Measurements from ENCODE around the gene TMEM41B.

DNA sequence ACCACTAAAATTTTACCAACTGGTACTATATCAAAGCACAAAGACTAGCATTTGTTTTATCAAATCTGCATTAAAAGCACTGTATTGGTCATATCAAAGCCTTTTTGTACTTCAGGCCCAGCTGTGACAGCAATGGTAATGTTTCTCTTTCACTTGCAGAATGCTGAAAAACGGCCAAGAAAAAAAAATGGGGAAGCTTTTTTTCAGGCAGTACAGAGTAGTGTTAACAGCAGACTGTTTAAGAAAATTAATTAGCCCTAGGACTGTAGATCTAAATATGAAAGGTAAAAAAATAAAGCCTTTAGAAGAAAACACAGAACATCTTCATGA, 82.6 kb downstream of the TMEM41B start:
- TF ChIP-seq POLR2A (IDR thresholded peaks at IDR 0.05) (no peak), CTCF (IDR thresholded peaks at IDR 0.05) (no peak)
